Choroid plexus epithelial cell (primary cell): ENCODE results near the gene MARK2.

Experiments used
- DNase-seq: peaks from one replicate; pipeline ENCODE4 v3.0.0-alpha.2; 2010; ENCODE audit warnings: low read depth
- H3K4me3 ChIP-seq: 2 replicates; pipeline ENCODE4 v1.5.1; 2011; ENCODE audit warnings: low read depth, mild to moderate bottlenecking, control low read depth, low read length, moderate library complexity
- CTCF ChIP-seq: conservative IDR thresholded peaks from 2 replicates; pipeline ENCODE4 v1.5.1; 2011; ENCODE audit warnings: low read depth, mild to moderate bottlenecking, control low read depth, inconsistent platforms, low read length, moderate library complexity

Gene MARK2

GRCh38 chr11:63879598-63880402 is 40.9 kb downstream of the MARK2 start:
- H3K4me3 ChIP-seq, result no peak overlapping the region
- TF ChIP-seq CTCF, result no peak
- peak; percentile 65 for DNase-seq

GRCh38 chr11:63880403-63880790 is 41.5 kb downstream of the MARK2 start:
- no peak for DNase-seq
- TF ChIP-seq CTCF, result no peak
- no peak overlapping the region for H3K4me3 ChIP-seq

GRCh38 chr11:63882555-63883242 is 43.8 kb downstream of the MARK2 start:
- DNase-seq, result no peak
- no peak for TF ChIP-seq CTCF
- H3K4me3 ChIP-seq, result no peak overlapping the region

- TF ChIP-seq CTCF, result no peak
- H3K4me3 ChIP-seq, result no peak overlapping the region
- no peak for DNase-seq
These were observed 44.9 kb downstream of the MARK2 start for GRCh38 chr11:63883791-63884190.

GRCh38 chr11:63884196-63884932 is 45.5 kb downstream of the MARK2 start:
- TF ChIP-seq CTCF, result no peak
- H3K4me3 ChIP-seq, result no peak overlapping the region
- DNase-seq, result peak; percentile 44

GRCh38 chr11:63887386-63887999 is 48.6 kb downstream of the MARK2 start:
- no peak for DNase-seq
- TF ChIP-seq CTCF, result no peak
- H3K4me3 ChIP-seq, result no peak overlapping the region
